Stimulated activated naive CD8-positive, alpha-beta T cell treated with anti-CD3 and anti-CD28 coated beads, Interleukin-15, amount 100 ng/mL, for 72 hours (primary cell): ENCODE results near the gene CPNE2.
"Not testable (repeated sequence)": the region's sequence is repeated elsewhere in the genome, so short reads cannot be mapped to it uniquely, and the experiment has no call there.

Experiments used
- ATAC-seq: fragments of 150-1000 bp; cut with Tn5 transposase; 2 replicates; pipeline ENCODE4 v1.10.0; 2021; ENCODE audit warnings: mild to moderate bottlenecking, moderate library complexity
- DNase-seq, 2 donors: peaks; one replicate each; pipeline ENCODE4 v3.0.0; 2021 to 2022
- H3K27ac Mint-ChIP-seq, 2 donors: one replicate each; pipeline ENCODE4 v1.8.0; 2022; ENCODE audit warnings: mild to moderate bottlenecking in 2 of 2, mixed read lengths in 2 of 2, moderate library complexity in 2 of 2
- H3K27me3 Mint-ChIP-seq: one replicate; pipeline ENCODE4 v1.8.0; 2022; ENCODE audit warnings: mixed read lengths
- H3K4me1 Mint-ChIP-seq: one replicate; pipeline ENCODE4 v1.8.0; 2022; ENCODE audit warnings: mild to moderate bottlenecking, mixed read lengths
- H3K4me3 Mint-ChIP-seq, 2 donors: one replicate each; pipeline ENCODE4 v1.8.0; 2022; ENCODE audit warnings: mild to moderate bottlenecking in 2 of 2, mixed read lengths in 2 of 2, moderate library complexity in 1 of 2
- H3K9me3 Mint-ChIP-seq, 2 donors: one replicate each; pipeline ENCODE4 v1.8.0; 2022; ENCODE audit warnings: mixed read lengths in 2 of 2

CPNE2 gene

DNA sequence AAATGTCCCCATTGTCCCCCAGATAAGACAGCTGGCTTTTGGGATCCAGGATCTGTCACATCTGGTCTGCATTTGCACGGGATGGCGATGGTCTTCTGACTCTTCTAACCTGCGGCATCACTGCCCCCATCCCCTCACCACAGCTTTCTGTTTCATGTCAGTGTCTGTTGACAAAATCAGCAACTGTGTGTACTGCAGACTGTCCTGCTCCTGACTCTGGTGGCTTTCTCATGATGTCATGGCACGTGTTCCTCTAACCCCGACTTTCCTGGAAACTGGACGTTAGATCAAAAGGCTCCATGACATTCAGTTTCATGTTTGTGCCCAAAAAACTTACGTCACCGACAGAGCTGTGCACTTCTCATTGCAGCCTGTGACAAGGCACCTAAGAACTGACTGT is 30.1 kb upstream of the CPNE2 start:
- H3K4me1 Mint-ChIP-seq: peaks cover 58% of the 10 kb centered on the region
- H3K4me3 Mint-ChIP-seq: no peak overlapping the region
- H3K27ac Mint-ChIP-seq: no peak overlapping the region
- ATAC-seq (no peak), DNase-seq (no peak)
- H3K27me3 Mint-ChIP-seq: no peaks in the 10 kb centered on the region
- no peaks in the 10 kb centered on the region for H3K9me3 Mint-ChIP-seq

DNA sequence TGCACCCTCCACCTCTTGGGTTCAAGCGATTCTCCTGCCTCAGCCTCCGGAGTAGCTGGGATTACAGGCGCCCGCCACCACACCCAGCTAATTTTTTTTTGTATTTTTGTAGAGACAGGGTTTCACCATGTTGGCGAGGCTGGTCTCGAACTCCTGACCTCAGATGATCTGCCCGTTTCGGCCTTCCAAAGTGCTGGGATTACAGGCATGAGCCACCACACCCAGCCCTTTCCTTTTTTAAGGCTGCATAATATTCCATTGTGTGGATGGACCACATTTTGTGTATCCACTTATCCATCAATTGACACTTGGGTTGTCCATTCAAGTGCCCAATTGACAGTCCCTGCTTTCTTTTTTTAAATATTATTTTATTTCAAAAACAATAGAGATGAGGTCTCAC is 29.2 kb upstream of the CPNE2 start:
- not testable (repeated sequence) for DNase-seq, H3K27ac Mint-ChIP-seq, H3K4me3 Mint-ChIP-seq, H3K27me3 Mint-ChIP-seq, H3K9me3 Mint-ChIP-seq, ATAC-seq
- H3K4me1 Mint-ChIP-seq: peaks cover 55% of the 10 kb centered on the region

DNA sequence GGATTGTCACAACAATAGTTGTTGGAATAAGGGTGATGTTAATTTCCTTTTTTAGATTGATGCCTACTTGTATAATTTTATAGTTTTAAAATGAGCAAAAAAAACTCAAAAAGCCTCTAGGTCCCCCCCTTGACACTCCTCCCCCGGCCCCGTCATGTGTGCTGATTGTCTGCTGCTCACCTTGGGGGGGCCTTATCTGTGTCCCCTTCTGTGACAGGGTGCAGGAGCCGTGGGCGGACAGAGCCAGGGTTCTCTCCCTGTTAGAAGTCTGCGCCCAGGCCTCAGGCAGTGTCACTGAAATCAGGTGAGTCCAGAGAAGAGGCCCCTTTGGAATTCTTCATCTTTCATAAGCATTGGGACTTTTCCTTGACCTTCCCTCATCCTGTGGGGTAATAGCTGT is 27.4 kb upstream of the CPNE2 start:
- Mint-ChIP-seq H3K27me3 (no peaks in the 10 kb centered on the region), H3K4me1 (peaks cover 49% of the 10 kb centered on the region), H3K4me3 (no peak overlapping the region), H3K27ac (peak overlapping the region; percentile 63 to 83), H3K9me3 (no peaks in the 10 kb centered on the region)
- ATAC-seq (no peak), DNase-seq (no peak)

DNA sequence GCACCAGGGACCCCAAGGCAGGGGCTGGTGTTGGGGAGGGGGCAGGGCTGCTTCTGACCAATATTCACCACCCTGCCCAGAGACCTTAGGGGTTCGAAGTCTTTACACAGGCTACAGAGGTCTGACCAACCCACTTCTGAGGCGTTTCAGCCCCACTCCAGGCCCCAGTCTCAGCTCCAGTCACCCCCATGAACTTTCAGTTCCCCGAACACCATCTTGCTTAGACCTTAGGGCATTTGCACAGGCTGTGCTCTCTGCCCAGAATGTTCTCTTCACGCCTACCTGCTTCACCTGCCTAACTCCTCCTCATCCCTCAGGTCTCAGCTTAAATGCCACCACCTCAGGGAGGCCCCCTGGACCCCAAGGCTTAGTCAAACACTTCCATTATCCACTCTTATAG is 25.8 kb upstream of the CPNE2 start:
- Mint-ChIP-seq H3K27ac (peak overlapping the region in 1 of 2 donors; percentile 91), H3K4me3 (no peak overlapping the region), H3K4me1 (peaks cover 52% of the 10 kb centered on the region), H3K9me3 (peaks cover 0 to 15% of the 10 kb centered on the region in 2 donors), H3K27me3 (no peaks in the 10 kb centered on the region)
- DNase-seq (no peak), ATAC-seq (peak; percentile 24)

DNA sequence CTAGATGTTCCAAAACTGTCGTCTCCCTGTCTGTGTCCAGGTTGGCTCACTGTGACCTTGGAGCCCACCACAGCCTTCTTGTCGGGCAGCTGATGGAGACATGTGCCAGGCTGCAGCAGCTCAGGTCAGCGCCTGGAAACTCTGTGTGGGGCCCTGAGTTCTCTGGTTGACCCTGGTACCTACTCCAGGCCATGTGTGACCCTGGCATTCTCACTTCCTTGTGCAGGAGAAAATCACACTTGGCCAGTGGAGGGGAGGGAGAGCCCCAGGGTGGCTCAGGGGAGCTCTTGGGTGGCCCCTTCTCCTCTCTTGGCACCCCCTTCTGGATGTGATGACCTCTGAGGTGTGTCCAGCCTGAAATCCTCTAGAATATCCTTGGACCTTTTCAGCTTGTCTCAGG is 25.0 kb upstream of the CPNE2 start:
- peaks cover 60% of the 10 kb centered on the region for H3K4me1 Mint-ChIP-seq
- no peak overlapping the region for H3K4me3 Mint-ChIP-seq
- peak overlapping the region in 1 of 2 donors; percentile 91 for H3K27ac Mint-ChIP-seq
- H3K9me3 Mint-ChIP-seq: peaks cover 0 to 15% of the 10 kb centered on the region in 2 donors
- no peak for DNase-seq
- H3K27me3 Mint-ChIP-seq: no peaks in the 10 kb centered on the region
- no peak for ATAC-seq

DNA sequence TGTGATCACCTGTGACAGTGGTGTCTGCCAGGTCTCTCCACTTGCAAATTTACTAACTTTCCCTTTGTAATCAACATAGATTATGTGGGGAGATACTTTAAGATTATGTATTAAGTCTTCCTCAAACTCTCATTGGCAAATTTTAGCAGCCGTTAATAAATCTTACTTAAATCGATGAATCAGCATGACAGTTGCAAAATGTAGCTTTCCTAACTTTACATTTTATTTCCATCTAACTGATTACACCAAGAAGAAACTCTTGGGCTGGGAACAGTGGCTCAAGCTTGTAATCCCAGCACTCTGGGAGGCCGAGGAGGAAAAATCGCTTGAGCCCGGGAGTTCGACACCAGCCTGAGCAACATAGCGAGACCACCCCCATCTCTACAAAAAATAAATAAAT is 23.3 kb upstream of the CPNE2 start:
- DNase-seq (no peak), ATAC-seq (no peak)
- H3K4me3 Mint-ChIP-seq: no peak overlapping the region
- H3K9me3 Mint-ChIP-seq: peaks cover 0 to 15% of the 10 kb centered on the region in 2 donors
- no peaks in the 10 kb centered on the region for H3K27me3 Mint-ChIP-seq
- no peak overlapping the region for H3K27ac Mint-ChIP-seq
- H3K4me1 Mint-ChIP-seq: peaks cover 70% of the 10 kb centered on the region

DNA sequence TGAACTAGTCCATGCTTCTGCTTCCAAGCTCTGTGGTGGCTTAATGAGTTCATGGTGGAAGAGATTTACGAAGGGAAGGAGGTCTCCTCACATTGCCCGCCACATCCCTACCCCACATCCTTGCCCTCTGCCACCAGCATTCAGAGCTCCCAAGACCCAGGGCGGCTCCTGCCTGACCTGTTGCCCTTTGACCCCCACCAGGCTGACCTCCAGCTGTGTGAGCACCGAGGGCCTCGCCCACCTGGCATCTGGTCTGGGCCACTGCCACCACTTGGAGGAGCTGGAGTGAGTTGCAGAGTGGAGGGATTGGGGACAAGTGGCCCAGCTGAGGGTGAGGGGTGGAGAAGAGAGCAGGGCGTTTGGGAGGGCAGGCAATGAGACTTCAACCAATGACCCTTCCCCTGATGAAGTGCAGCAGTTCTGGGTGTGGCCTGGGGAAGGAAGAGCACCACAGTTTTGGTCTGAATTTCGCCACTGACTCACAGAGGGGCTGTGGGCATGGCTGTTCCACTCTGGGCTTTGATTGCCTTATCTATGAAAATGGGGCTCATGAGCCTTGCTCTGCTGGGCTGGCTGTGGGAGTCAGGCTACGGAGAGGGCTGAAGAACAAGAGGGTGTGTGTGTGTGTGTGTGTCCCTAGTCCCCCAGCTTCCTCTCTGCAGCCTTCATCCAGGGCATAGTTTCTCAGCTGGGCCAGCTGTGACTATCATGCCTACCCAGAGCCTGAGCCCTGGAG is 22.6 kb upstream of the CPNE2 start:
- ATAC-seq: peak; percentile 13
- Mint-ChIP-seq H3K4me3 (no peak overlapping the region), H3K27ac (peak overlapping the region; percentile 23 to 45), H3K4me1 (peaks cover 70% of the 10 kb centered on the region), H3K27me3 (no peaks in the 10 kb centered on the region), H3K9me3 (peaks cover 0 to 15% of the 10 kb centered on the region in 2 donors)
- DNase-seq: no peak

DNA sequence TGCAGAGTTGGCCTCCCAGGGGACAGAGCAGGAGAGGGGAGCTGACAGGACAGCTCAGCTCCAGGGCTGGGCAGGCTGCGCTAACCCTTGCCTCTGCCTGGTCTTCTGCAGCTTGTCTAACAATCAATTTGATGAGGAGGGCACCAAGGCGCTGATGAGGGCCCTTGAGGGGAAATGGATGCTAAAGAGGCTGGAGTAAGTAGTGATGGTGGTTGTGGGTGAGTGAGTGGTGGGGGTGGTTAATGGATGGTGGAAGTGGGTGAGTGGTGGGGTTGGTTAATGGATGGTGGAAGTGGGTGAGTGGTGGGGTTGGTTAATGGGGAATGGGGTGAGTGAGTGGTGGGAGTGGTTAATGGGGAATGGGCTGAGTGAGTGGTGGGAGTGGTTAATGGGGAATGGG is 22.0 kb upstream of the CPNE2 start:
- Mint-ChIP-seq H3K9me3 (peaks cover 0 to 15% of the 10 kb centered on the region in 2 donors), H3K4me3 (no peak overlapping the region), H3K27ac (peak overlapping the region in 1 of 2 donors; percentile 92), H3K27me3 (no peaks in the 10 kb centered on the region), H3K4me1 (peaks cover 64% of the 10 kb centered on the region)
- peak; percentile 45 for ATAC-seq
- DNase-seq: no peak

DNA sequence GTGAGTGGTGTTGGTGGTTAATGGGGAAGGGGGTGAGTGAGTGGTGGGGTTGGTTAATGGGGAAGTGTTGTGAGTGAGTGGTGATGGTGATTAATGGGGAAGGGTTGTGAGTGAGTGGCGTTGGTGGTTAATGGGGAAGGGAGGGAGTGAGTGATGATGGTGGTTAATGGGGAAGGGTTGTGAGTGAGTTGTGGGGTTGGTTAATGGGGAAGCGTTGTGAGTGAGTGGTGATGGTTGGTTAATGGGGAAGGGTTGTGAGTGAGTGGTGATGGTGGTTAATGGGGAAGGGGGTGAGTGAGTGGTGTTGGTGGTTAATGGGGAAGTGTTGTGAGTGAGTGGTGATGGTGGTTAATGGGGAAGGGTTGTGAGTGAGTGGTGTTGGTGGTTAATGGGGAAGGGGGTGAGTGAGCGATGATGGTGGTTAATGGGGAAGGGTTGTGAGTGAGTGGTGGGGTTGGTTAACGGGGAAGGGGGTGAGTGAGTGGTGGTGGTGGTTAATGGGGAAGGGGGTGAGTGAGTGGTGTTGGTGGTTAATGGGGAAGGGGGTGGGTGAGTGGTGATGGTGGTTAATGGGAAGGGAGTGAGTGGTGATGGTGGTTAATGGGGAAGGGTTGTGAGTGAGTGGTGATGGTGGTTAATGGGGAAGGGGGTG is 21.2 kb upstream of the CPNE2 start:
- peak in 1 of 2 donors; percentile 30 for DNase-seq
- H3K27me3 Mint-ChIP-seq, ATAC-seq: not testable (repeated sequence)
- peaks cover 56% of the 10 kb centered on the region for H3K4me1 Mint-ChIP-seq
- peak overlapping the region in 1 of 2 donors; percentile 84 for H3K27ac Mint-ChIP-seq
- H3K9me3 Mint-ChIP-seq: peaks cover 0 to 15% of the 10 kb centered on the region in 2 donors
- peak overlapping the region in 1 of 2 donors; percentile 33 for H3K4me3 Mint-ChIP-seq

DNA sequence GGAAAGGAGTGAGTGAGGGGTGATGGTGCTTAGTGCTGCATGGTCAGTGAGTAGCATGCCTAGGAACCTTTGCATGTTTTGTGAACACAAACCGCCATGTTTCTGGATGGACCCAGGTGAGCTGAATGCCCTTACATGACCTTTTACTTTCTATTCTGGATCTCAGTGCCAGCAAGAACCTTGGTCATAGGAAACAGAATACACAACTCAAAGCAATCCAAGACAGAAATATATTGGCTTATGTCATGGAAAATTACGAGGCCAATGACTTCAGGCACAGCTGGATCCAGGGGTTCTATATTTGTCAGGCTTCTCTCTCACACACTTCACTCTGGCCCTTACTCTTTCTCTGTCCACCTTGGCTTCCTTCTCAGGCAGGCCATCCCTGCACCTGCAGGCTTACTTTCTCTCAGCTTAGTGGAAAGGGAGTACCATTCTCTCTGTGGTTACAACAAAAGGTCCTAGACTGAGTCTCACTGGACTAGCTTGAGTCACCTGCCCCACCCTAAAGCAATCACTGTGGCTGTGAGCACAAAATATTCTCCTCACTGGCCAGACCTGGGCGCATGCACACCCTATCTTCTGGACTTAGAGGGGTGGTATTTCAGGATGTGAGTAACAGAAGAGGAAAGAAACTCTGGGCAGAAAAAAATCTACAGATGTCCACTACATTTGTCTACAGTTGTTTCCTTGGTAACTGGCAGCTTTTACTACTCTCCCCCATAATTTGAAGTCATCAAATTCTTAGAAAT is 20.4 kb upstream of the CPNE2 start:
- DNase-seq: no peak
- Mint-ChIP-seq H3K27ac (peak overlapping the region; percentile 55 to 69), H3K27me3 (no peaks in the 10 kb centered on the region), H3K9me3 (peaks cover 0 to 15% of the 10 kb centered on the region in 2 donors), H3K4me1 (peaks cover 49% of the 10 kb centered on the region), H3K4me3 (no peak overlapping the region)
- ATAC-seq: peak; percentile 48

DNA sequence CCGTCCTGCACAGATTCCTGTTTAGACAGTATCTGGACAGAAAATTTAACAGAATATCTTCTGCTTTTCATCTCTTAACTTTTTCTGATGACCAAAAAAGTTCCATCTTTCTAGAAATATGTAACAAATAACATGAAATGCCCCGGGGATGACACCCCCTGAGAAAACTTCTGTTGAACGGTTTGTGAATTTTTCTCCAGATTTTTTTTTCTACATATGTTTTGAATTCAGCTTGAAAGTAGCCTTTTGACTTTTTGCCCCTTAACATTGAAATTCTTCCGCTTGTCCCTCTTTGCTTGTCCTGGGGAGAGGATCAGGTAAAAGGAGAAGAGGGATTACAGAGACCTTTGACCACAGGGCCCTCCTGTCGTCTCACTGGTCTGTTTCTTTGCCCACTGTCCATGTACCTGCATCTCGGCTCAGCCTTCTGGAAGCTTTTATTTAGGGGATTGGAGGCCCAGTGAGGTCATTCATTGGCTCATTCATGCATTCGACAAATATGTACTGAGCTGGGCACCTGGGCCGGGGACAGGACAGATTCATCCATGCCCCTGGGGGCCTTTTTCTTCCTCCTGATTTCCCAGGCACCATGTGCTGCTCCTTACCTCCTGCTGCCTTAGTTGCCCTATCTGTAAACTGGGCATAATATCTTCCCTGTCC is 19.6 kb upstream of the CPNE2 start:
- peaks cover 42% of the 10 kb centered on the region for H3K4me1 Mint-ChIP-seq
- H3K27me3 Mint-ChIP-seq: no peaks in the 10 kb centered on the region
- peak overlapping the region; percentile 76 to 94 for H3K27ac Mint-ChIP-seq
- DNase-seq: no peak
- H3K9me3 Mint-ChIP-seq: peaks cover 0 to 15% of the 10 kb centered on the region in 2 donors
- H3K4me3 Mint-ChIP-seq: no peak overlapping the region
- no peak for ATAC-seq

DNA sequence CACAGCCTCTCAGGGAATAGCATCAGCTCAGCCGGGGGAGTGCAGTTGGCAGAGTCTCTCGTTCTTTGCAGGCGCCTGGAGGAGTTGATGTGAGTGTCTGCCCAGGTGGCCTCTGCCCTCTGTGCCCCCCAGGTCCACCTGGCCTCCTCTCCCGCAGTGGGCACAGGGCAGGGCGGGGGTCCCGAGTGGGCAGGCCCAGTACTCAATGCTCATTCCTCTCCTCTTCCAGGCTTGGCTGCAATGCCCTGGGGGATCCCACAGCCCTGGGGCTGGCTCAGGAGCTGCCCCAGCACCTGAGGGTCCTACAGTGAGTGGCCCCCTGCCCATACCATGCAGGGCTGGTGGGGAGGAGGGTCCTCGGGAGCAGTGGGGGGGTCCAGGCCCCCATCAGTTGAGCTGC is 14.7 kb upstream of the CPNE2 start:
- H3K27me3 Mint-ChIP-seq: no peaks in the 10 kb centered on the region

DNA sequence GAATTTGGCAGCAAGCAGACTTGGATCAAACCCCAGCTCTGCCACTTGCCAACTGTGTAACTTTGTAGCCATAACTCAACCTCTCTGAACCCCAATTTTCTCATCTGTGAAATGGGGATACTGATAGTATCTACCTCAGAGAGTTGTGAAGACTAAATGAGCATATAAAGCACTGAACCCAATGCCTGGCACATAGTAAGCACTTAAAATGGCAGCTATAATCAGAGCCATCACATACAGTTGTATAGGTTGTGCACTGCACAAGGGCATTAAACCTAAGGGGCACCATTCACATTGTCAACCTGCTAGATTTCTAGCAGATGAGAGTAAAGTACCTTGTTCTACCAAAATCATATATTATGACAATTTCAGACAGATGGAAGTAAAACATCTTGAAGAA is 10.6 kb upstream of the CPNE2 start:
- Mint-ChIP-seq H3K27me3 (no peaks in the 10 kb centered on the region), H3K27ac (no peak overlapping the region), H3K4me3 (no peak overlapping the region), H3K9me3 (no peaks in the 10 kb centered on the region), H3K4me1 (peaks cover 19% of the 10 kb centered on the region)
- ATAC-seq: no peak
- no peak for DNase-seq

More for the DNA sequence above, 14.7 kb upstream of the CPNE2 start:
- no peaks in the 10 kb centered on the region for H3K9me3 Mint-ChIP-seq
- DNase-seq (no peak), ATAC-seq (peak; percentile 41)
- H3K27ac Mint-ChIP-seq: peak overlapping the region in 1 of 2 donors; percentile 90
- peaks cover 11% of the 10 kb centered on the region for H3K4me1 Mint-ChIP-seq
- H3K4me3 Mint-ChIP-seq: no peak overlapping the region

DNA sequence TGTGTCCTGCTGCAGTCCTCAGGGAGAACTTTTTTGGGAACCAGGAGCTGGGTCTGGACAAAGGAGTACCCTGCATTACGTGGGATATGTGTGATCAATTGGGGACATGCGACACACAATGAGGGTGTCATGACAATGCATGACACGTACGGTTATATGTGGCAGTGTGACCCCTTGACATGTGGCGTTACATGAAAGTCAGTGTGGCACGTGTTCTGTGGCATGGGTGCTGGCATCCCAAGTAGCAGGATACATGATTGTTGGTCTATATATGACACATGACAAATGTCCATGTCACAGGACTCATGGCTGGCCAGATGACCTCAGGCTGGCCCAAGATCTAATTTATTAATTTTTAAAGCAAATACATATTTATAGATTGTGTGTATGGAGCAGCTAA is 9.7 kb upstream of the CPNE2 start:
- no peak overlapping the region for H3K4me3 Mint-ChIP-seq
- DNase-seq (no peak), ATAC-seq (no peak)
- H3K27me3 Mint-ChIP-seq: no peaks in the 10 kb centered on the region
- H3K9me3 Mint-ChIP-seq: no peaks in the 10 kb centered on the region
- peak overlapping the region in 1 of 2 donors; percentile 71 for H3K27ac Mint-ChIP-seq
- peaks cover 19% of the 10 kb centered on the region for H3K4me1 Mint-ChIP-seq

DNA sequence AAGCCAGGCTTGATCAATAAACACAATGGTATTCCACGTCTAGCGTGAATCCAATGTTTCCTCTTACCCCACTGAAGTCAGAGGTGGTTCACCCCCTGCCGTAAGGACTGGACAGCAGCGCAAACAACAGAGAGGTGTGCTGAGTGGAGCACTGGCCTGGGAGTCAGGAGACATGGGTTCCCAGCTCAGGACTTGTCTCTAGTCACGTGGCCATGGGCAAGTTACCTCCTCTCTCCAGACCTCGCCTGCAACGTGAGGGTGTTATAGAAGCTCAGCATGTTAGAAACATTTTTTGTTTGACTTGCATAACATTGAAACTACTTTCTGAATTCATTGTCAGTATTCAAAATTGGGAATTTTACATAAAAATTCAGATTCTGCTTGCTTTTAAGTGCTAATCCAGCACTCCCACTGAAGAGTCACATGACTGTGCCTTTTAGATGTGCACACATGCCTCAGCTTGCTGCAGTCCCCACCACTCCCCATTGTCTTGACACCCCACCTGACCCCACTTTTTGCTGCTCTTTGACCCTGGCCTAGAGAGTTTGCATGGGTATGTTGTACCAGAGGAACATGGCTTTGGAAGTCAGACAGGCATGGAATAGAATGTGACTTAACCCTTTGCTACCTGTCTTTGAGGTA is 8.8 kb upstream of the CPNE2 start:
- H3K27ac Mint-ChIP-seq: peak overlapping the region in 1 of 2 donors; percentile 94
- ATAC-seq (peak; percentile 9), DNase-seq (no peak)
- peaks cover 19% of the 10 kb centered on the region for H3K4me1 Mint-ChIP-seq
- H3K4me3 Mint-ChIP-seq: no peak overlapping the region
- H3K9me3 Mint-ChIP-seq: no peaks in the 10 kb centered on the region
- no peaks in the 10 kb centered on the region for H3K27me3 Mint-ChIP-seq
